Hematopoietic multipotent progenitor cell (in vitro differentiated cells): Measurements from ENCODE around the gene MARK4. TPM values are rescaled to one million over a fixed set of nuclear protein-coding genes. Genes with fewer than 3 reads are reported as not detected.
"Not testable (repeated sequence)": the region's sequence is repeated elsewhere in the genome, so short reads cannot be mapped to it uniquely, and the experiment has no call there.

Experiments
- DNase-seq, 3 donors: peaks; one replicate each; pipeline ENCODE4 v3.0.0-alpha.2; 2011 to 2015; ENCODE audit warnings: low read depth in 2 of 3, low spot score in 2 of 3
- total RNA-seq: library from RNA; depleted of rRNA; stranded (reverse); fragments of >200 nt; gene quantifications from one replicate; pipeline ENCODE4 v1.2.3, GENCODE V29; 2012

Gene MARK4
- total RNA-seq, 1 donor = 13.5 TPM

GRCh38 chr19:45243144-45243732 is 7.8 kb upstream of the MARK4 start:
- no peak for DNase-seq

- DNase-seq = no peak
Observed at GRCh38 chr19:45244133-45244794, 6.8 kb upstream of the MARK4 start.

GRCh38 chr19:45245334-45245787 is 5.7 kb upstream of the MARK4 start, which contains the start of gene EXOC3L2:
EXOC3L2 (minus strand) TSS chr19:45245407; CDS start chr19:45239045, 6,362 bp downstream.
- DNase-seq = no peak

- no peak for DNase-seq
Observed at GRCh38 chr19:45245826-45246225, 5.2 kb upstream of the MARK4 start.

GRCh38 chr19:45247136-45247535 is 3.9 kb upstream of the MARK4 start:
- no peak for DNase-seq

- DNase-seq = no peak
Observed at GRCh38 chr19:45249261-45250033, 1.6 kb upstream of the MARK4 start.

- no peak for DNase-seq
Observed at GRCh38 chr19:45250216-45250831, 747 bp upstream of the MARK4 start.

GRCh38 chr19:45251452-45252354 is 632 bp downstream of the MARK4 start:
- no peak for DNase-seq

- DNase-seq = no peak
Observed at GRCh38 chr19:45253396-45254027, 2.4 kb downstream of the MARK4 start.

- peak in 1 of 3 donors; percentile 34 for DNase-seq
Observed at GRCh38 chr19:45254044-45254531, 3.0 kb downstream of the MARK4 start.

GRCh38 chr19:45255611-45256157 is 4.6 kb downstream of the MARK4 start:
- no peak for DNase-seq

GRCh38 chr19:45256836-45257235 is 5.8 kb downstream of the MARK4 start:
- no peak for DNase-seq

- no peak for DNase-seq
Observed at GRCh38 chr19:45258862-45259261, 7.8 kb downstream of the MARK4 start.

GRCh38 chr19:45262570-45262969 is 11.5 kb downstream of the MARK4 start:
- no peak for DNase-seq

- DNase-seq = no peak
Observed at GRCh38 chr19:45263013-45263412, 11.9 kb downstream of the MARK4 start.

- DNase-seq = no peak
Observed at GRCh38 chr19:45264781-45265317, 13.8 kb downstream of the MARK4 start.

- no peak for DNase-seq
Observed at GRCh38 chr19:45265375-45265774, 14.3 kb downstream of the MARK4 start.

GRCh38 chr19:45267296-45267695 is 16.2 kb downstream of the MARK4 start:
- no peak for DNase-seq

- not testable (repeated sequence) for DNase-seq
Observed at GRCh38 chr19:45269939-45270338, 18.9 kb downstream of the MARK4 start.
